HG02798 (cell line): Measurements from ENCODE around the gene TNIP3.
"Not testable (repeated sequence)": the region's sequence is repeated elsewhere in the genome, so short reads cannot be mapped to it uniquely, and the experiment has no call there.

Experiments
- ATAC-seq: cut with Tn5 transposase; IDR thresholded peaks from one replicate; pipeline ENCODE4 v1.9.1; 2021; ENCODE audit warnings: mild to moderate bottlenecking; ENCODE audit not compliant: unreplicated experiment, poor library complexity

Gene TNIP3

GRCh38 chr4:121164291-121164690 is at the start of gene TNIP3:
Gene TNIP3 (minus strand): TSS chr4:121164321. CDS start chr4:121164125, 196 bp downstream.
- ATAC-seq = no peak

GRCh38 chr4:121212806-121213205 is 48.7 kb upstream of the TNIP3 start:
- ATAC-seq = no peak

GRCh38 chr4:121209171-121209570 is 45.0 kb upstream of the TNIP3 start:
- no peak for ATAC-seq

GRCh38 chr4:121208244-121209007 is 44.3 kb upstream of the TNIP3 start:
- no peak for ATAC-seq

- not testable (repeated sequence) for ATAC-seq
Observed at GRCh38 chr4:121205777-121206176, 41.7 kb upstream of the TNIP3 start.

GRCh38 chr4:121200795-121201472 is 36.8 kb upstream of the TNIP3 start:
- peak; percentile 55 for ATAC-seq

GRCh38 chr4:121199742-121200561 is 35.8 kb upstream of the TNIP3 start:
- ATAC-seq = peak; percentile 88

- ATAC-seq = no peak
Observed at GRCh38 chr4:121198251-121198650, 34.1 kb upstream of the TNIP3 start.

- ATAC-seq = no peak
Observed at GRCh38 chr4:121195649-121196048, 31.5 kb upstream of the TNIP3 start.

- ATAC-seq = peak; percentile 35
Observed at GRCh38 chr4:121192480-121192879, 28.4 kb upstream of the TNIP3 start.

GRCh38 chr4:121192013-121192412 is 27.9 kb upstream of the TNIP3 start:
- ATAC-seq = no peak

- ATAC-seq = no peak
Observed at GRCh38 chr4:121191361-121191760, 27.2 kb upstream of the TNIP3 start.

GRCh38 chr4:121190389-121190788 is 26.3 kb upstream of the TNIP3 start:
- ATAC-seq = no peak

GRCh38 chr4:121189326-121190215 is 25.4 kb upstream of the TNIP3 start:
- ATAC-seq = peak; percentile 91

GRCh38 chr4:121187206-121187605 is 23.1 kb upstream of the TNIP3 start:
- ATAC-seq = no peak

- ATAC-seq = peak; percentile 60
Observed at GRCh38 chr4:121185960-121186359, 21.8 kb upstream of the TNIP3 start.

- no peak for ATAC-seq
Observed at GRCh38 chr4:121183989-121184388, 19.9 kb upstream of the TNIP3 start.

- no peak for ATAC-seq
Observed at GRCh38 chr4:121183361-121183760, 19.2 kb upstream of the TNIP3 start.

- no peak for ATAC-seq
Observed at GRCh38 chr4:121182296-121182695, 18.2 kb upstream of the TNIP3 start.

- ATAC-seq = no peak
Observed at GRCh38 chr4:121181493-121181892, 17.4 kb upstream of the TNIP3 start.
